HG03280 (cell line): ENCODE measurements around the gene UBQLN1.
"Not testable (repeated sequence)": the region's sequence is repeated elsewhere in the genome, so short reads cannot be mapped to it uniquely, and the experiment has no call there.

Experiments
- ATAC-seq: cut with Tn5 transposase; IDR thresholded peaks from one replicate; pipeline ENCODE4 v1.9.1; 2021; ENCODE audit warnings: mild to moderate bottlenecking, moderate library complexity; ENCODE audit not compliant: unreplicated experiment

Gene UBQLN1

GRCh38 chr9:83707768-83708514, at the start of gene UBQLN1:
Gene UBQLN1 (minus strand): TSS chr9:83707958. CDS start chr9:83707679, 279 bp downstream.
- peak; percentile 71 for ATAC-seq

GRCh38 chr9:83754383-83754977, 46.7 kb upstream of the UBQLN1 start:
- peak; percentile 58 for ATAC-seq

- ATAC-seq: no peak
Observed at GRCh38 chr9:83749706-83750105, 41.9 kb upstream of the UBQLN1 start.

- ATAC-seq: no peak
Observed at GRCh38 chr9:83744206-83744605, 36.4 kb upstream of the UBQLN1 start.

- ATAC-seq: no peak
Observed at GRCh38 chr9:83733739-83734138, 26.0 kb upstream of the UBQLN1 start.

GRCh38 chr9:83728591-83729368, 21.0 kb upstream of the UBQLN1 start:
- ATAC-seq: not testable (repeated sequence)

- ATAC-seq: no peak
Observed at GRCh38 chr9:83724436-83724835, 16.7 kb upstream of the UBQLN1 start.

GRCh38 chr9:83722726-83723495, 15.2 kb upstream of the UBQLN1 start:
- no peak for ATAC-seq

GRCh38 chr9:83721509-83721908, 13.8 kb upstream of the UBQLN1 start:
- ATAC-seq: no peak

- no peak for ATAC-seq
Observed at GRCh38 chr9:83715794-83716193, 8.0 kb upstream of the UBQLN1 start.

- no peak for ATAC-seq
Observed at GRCh38 chr9:83715221-83715620, 7.5 kb upstream of the UBQLN1 start.

- ATAC-seq: peak; percentile 73
Observed at GRCh38 chr9:83714329-83714728, 6.6 kb upstream of the UBQLN1 start.

- peak; percentile 39 for ATAC-seq
Observed at GRCh38 chr9:83708515-83709158, 879 bp upstream of the UBQLN1 start.

- peak; percentile 39 for ATAC-seq
Observed at GRCh38 chr9:83707518-83707767, 315 bp downstream of the UBQLN1 start.

- ATAC-seq: peak; percentile 9
Observed at GRCh38 chr9:83706676-83707517, 861 bp downstream of the UBQLN1 start.

- ATAC-seq: not testable (repeated sequence)
Observed at GRCh38 chr9:83705219-83705651, 2.5 kb downstream of the UBQLN1 start.

GRCh38 chr9:83701769-83702168, 6.0 kb downstream of the UBQLN1 start:
- no peak for ATAC-seq

- ATAC-seq: no peak
Observed at GRCh38 chr9:83701286-83701685, 6.5 kb downstream of the UBQLN1 start.

GRCh38 chr9:83699615-83700014, 8.1 kb downstream of the UBQLN1 start:
- ATAC-seq: no peak
